ENCODE results near the gene PTPRT. TPM values are rescaled to one million over a fixed set of nuclear protein-coding genes. Genes with fewer than 3 reads are reported as not detected.

Gene PTPRT
- total RNA-seq, 1 donor, result 0.72 TPM

DNA sequence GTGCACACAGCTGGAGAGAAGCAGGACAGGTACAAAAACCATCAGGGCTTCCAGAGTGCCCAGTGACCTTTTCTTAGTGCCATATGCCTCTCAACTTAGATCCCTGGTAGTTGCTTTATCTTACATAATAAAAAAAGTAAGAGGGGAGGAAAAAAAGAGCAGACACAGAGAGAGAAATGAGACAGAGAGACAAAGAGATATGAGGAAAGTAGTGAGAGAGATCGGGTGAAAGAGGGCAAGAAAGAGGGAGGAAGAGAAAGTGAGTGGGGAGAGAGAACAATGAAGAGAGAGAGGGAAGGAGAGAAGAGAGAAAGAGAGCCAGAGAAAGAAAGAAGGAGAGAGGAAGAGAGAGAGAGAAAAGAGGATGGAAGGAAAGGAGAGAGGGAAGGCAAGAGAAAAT is 131.6 kb downstream of the PTPRT start:
- DNase-seq (ENCODE audit: low read depth), result no peak
- TF ChIP-seq, protein P1, sequence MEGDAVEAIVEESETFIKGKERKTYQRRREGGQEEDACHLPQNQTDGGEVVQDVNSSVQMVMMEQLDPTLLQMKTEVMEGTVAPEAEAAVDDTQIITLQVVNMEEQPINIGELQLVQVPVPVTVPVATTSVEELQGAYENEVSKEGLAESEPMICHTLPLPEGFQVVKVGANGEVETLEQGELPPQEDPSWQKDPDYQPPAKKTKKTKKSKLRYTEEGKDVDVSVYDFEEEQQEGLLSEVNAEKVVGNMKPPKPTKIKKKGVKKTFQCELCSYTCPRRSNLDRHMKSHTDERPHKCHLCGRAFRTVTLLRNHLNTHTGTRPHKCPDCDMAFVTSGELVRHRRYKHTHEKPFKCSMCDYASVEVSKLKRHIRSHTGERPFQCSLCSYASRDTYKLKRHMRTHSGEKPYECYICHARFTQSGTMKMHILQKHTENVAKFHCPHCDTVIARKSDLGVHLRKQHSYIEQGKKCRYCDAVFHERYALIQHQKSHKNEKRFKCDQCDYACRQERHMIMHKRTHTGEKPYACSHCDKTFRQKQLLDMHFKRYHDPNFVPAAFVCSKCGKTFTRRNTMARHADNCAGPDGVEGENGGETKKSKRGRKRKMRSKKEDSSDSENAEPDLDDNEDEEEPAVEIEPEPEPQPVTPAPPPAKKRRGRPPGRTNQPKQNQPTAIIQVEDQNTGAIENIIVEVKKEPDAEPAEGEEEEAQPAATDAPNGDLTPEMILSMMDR (IDR thresholded peaks at IDR 0.05; ENCODE audit: insufficient read depth, low read length), result no peak
- no peak overlapping the region for H3K4me3 ChIP-seq (ENCODE audit: low read depth, low read length)

DNA sequence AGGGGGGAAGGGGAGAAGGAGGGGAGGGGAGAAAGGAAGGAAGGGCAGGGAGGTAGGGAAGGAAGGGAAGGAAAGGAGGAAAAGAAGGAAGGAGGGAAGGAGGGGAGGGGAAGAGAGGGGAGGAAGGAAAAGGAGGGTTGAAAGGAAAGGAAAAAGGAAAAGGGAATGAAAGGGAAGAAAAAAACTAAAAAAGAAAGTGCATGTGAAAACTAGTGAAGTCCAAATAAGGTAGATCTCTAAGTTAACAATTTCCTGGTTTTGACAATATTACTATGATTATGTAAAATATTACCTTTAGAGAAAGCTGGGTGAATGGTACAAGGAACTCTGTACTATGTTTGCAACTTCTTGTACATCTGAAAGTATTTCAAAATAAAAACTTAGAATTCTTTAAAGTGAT is 132.4 kb downstream of the PTPRT start:
- no peak for DNase-seq (ENCODE audit: low read depth)
- H3K4me3 ChIP-seq (ENCODE audit: low read depth, low read length), result no peak overlapping the region
- TF ChIP-seq, protein P1 (IDR thresholded peaks at IDR 0.05; ENCODE audit: insufficient read depth, low read length), result no peak

DNA sequence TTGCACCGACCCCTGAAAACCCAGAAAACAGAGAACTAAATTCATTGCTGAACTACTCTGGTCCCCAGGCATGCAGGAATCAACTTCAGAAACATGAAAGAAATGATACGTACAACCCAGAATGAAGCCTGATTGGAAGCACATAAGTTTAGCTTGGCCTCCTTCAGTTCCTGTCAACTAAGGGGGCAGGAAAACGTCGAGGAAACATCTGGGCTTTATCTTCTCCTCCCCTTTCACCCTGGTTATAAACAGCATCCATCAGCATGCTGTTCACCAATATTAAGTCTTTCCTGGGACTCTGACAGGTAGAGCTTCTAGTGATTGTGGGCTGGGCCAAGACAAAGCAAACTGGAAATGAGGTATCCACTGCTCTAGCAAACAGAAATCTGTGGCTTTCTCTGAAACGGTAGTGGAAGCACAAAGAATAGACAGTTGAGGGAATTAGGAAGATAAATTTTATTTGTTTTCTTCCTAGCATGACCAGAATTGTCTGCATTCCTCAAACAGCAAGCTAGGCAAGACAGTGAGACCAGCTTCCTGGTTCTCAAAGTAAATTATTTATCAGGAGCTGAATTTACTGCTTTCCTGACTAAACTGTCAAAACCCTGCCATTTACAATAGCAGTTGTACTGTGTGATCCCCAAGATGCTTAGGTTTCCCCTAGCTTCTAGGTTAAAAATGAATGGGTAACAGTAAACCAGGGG is 134.4 kb downstream of the PTPRT start:
- no peak overlapping the region for H3K4me3 ChIP-seq (ENCODE audit: low read depth, low read length)
- TF ChIP-seq, protein P1 (IDR thresholded peaks at IDR 0.05; ENCODE audit: insufficient read depth, low read length), result no peak
- DNase-seq (ENCODE audit: low read depth), result no peak

DNA sequence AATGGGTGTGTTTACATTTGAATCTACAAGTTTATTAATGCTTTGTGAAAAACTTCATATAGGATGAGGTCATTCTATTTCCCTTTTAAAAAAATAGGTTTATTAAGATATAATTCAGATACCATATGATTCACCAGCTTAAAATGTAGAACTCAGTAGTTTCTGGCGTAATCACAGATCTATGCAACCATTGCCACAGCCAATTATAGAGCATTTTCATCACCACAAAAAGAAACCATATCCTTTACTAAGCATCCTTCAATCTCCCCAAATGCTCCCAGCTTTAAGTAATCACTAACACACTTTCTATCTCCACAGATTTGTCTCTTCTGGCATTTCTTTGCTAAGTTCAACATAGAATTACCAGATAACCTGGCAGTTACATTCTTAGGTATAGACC is 137.2 kb downstream of the PTPRT start:
- no peak overlapping the region for H3K4me3 ChIP-seq (ENCODE audit: low read depth, low read length)
- TF ChIP-seq, protein P1 (IDR thresholded peaks at IDR 0.05; ENCODE audit: insufficient read depth, low read length), result no peak
- no peak for DNase-seq (ENCODE audit: low read depth)

DNA sequence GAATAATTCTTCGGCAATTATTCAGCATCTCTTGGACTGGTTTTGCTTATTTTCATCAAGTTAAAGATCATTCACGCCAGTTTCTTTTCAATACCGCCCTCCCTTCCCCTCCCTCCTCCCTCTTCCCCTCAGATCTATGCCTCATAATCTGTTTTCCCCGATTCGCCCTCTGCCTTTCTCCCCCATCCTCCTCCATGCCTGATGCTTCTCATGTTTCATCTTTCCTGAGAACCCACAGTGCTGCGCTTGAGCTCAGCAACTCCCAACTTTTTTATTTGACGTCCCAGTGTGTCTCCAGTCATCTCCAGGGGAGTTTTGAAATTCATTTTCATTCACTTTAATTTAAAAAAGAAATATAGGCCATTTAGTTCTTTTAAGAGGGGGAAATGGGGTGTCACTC is 142.7 kb downstream of the PTPRT start:
- no peak overlapping the region for H3K4me3 ChIP-seq (ENCODE audit: low read depth, low read length)
- DNase-seq (ENCODE audit: low read depth), result no peak
- TF ChIP-seq, protein P1 (IDR thresholded peaks at IDR 0.05; ENCODE audit: insufficient read depth, low read length), result no peak

DNA sequence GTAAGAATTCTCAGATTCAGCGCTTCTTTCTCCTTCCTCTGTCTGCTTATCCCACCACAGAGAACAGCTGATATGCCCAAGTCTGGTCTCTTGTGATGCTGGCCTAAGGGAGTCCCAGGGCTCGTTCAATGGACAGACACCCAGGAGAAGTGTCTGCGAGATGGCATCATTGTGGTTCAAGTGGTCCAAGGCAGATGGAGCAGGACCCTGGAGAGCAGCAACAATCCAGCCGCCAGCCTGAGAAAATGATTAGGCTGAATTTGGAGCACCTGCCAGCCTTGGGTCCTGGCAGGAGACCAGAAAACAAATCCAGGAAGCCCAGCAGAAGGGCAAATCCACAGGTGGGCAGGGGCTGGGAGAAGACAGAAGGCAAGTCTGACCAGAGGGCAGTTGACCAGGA is 145.8 kb downstream of the PTPRT start:
- DNase-seq (ENCODE audit: low read depth), result no peak
- TF ChIP-seq, protein P1 (IDR thresholded peaks at IDR 0.05; ENCODE audit: insufficient read depth, low read length), result no peak
- H3K4me3 ChIP-seq (ENCODE audit: low read depth, low read length), result no peak overlapping the region

DNA sequence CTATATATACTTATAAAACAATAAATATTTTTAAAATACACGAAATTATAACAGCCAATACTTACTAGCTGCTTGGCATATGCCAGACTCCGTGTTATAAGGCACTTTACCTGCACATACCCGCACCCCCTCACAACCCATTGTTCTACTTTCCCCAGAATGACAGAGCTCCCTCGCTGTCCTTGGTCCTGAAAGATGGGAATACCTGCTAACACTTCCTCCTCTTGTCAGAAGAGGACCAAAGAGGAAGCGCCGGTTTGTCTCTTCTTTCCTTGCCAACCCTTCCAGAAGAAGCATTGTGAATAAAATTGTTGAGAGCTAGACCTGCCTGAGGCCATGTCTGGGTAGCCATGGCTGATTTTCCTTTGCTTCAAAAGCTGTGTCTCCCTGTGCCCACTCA is 149.3 kb downstream of the PTPRT start:
- TF ChIP-seq, protein P1 (IDR thresholded peaks at IDR 0.05; ENCODE audit: insufficient read depth, low read length), result no peak
- H3K4me3 ChIP-seq (ENCODE audit: low read depth, low read length), result no peak overlapping the region
- no peak for DNase-seq (ENCODE audit: low read depth)
